GM19372 (cell line): ENCODE results near the gene TRPM3.

Source experiments
- ATAC-seq: cut with Tn5 transposase; IDR thresholded peaks from one replicate; pipeline ENCODE4 v1.9.1; 2021; ENCODE audit warnings: mild to moderate bottlenecking, low read depth, moderate library complexity; ENCODE audit not compliant: unreplicated experiment

The TRPM3 gene

GRCh38 chr9:71105192-71105591 is 16.2 kb downstream of the TRPM3 start:
- no peak for ATAC-seq

- no peak for ATAC-seq
Measured at GRCh38 chr9:71098801-71099200, 22.6 kb downstream of the TRPM3 start.

- no peak for ATAC-seq
Measured at GRCh38 chr9:71097671-71098070, 23.8 kb downstream of the TRPM3 start.

- ATAC-seq, result no peak
Measured at GRCh38 chr9:71096421-71097108, 24.9 kb downstream of the TRPM3 start.

GRCh38 chr9:71094708-71095251 is 26.6 kb downstream of the TRPM3 start:
- ATAC-seq, result no peak

GRCh38 chr9:71090896-71091295 is 30.5 kb downstream of the TRPM3 start:
- ATAC-seq, result no peak

GRCh38 chr9:71079451-71079850 is 42.0 kb downstream of the TRPM3 start:
- ATAC-seq, result no peak

- ATAC-seq, result no peak
Measured at GRCh38 chr9:71076096-71076495, 45.3 kb downstream of the TRPM3 start.

GRCh38 chr9:71073494-71073893 is 47.9 kb downstream of the TRPM3 start:
- no peak for ATAC-seq

GRCh38 chr9:71072587-71072986 is 48.8 kb downstream of the TRPM3 start:
- no peak for ATAC-seq

- ATAC-seq, result no peak
Measured at GRCh38 chr9:71071633-71072032, 49.8 kb downstream of the TRPM3 start.

GRCh38 chr9:71058660-71059059 is 62.8 kb downstream of the TRPM3 start:
- no peak for ATAC-seq

GRCh38 chr9:71052287-71052686 is 69.1 kb downstream of the TRPM3 start:
- ATAC-seq, result no peak

GRCh38 chr9:71048280-71048679 is 73.1 kb downstream of the TRPM3 start:
- no peak for ATAC-seq

GRCh38 chr9:71042448-71042990 is 78.9 kb downstream of the TRPM3 start:
- ATAC-seq, result no peak

- ATAC-seq, result no peak
Measured at GRCh38 chr9:71037521-71037920, 83.9 kb downstream of the TRPM3 start.

GRCh38 chr9:71036501-71036900 is 84.9 kb downstream of the TRPM3 start:
- no peak for ATAC-seq

- ATAC-seq, result no peak
Measured at GRCh38 chr9:71032779-71033178, 88.6 kb downstream of the TRPM3 start.

GRCh38 chr9:71025728-71026127 is 95.7 kb downstream of the TRPM3 start:
- ATAC-seq, result no peak

GRCh38 chr9:71025201-71025600 is 96.2 kb downstream of the TRPM3 start:
- ATAC-seq, result no peak

GRCh38 chr9:71010258-71010657 is 111.2 kb downstream of the TRPM3 start:
- ATAC-seq, result no peak

- no peak for ATAC-seq
Measured at GRCh38 chr9:71005456-71005855, 116.0 kb downstream of the TRPM3 start.
